H9 (cell line): ENCODE data around the gene ZPR1. TPM values are rescaled to one million over a fixed set of nuclear protein-coding genes. Genes with fewer than 3 reads are reported as not detected.

Experiments used
- DNase-seq: peaks from one replicate; pipeline ENCODE4 v3.0.0-alpha.2; 2017
- H2AFZ ChIP-seq: one replicate; pipeline ENCODE4 v1.6.1; 2013; ENCODE audit warnings: mild to moderate bottlenecking, low read length, control low read depth, moderate library complexity
- H2AK5ac ChIP-seq: 2 replicates; pipeline ENCODE4 v1.6.1; 2013; ENCODE audit warnings: low read length, control low read depth, mixed read lengths; ENCODE audit not compliant: insufficient read length
- H2BK120ac ChIP-seq: one replicate; pipeline ENCODE4 v1.6.1; 2013; ENCODE audit warnings: low read depth, mild to moderate bottlenecking, low read length, control low read depth, inconsistent platforms; ENCODE audit not compliant: poor library complexity, severe bottlenecking
- H2BK12ac ChIP-seq: 2 replicates; pipeline ENCODE4 v1.6.1; 2013; ENCODE audit warnings: low read length, control low read depth, mixed read lengths, low read depth; ENCODE audit not compliant: insufficient read length
- H2BK15ac ChIP-seq: 2 replicates; pipeline ENCODE4 v1.6.1; 2013; ENCODE audit warnings: low read depth, low read length, control low read depth
- H2BK20ac ChIP-seq: one replicate; pipeline ENCODE4 v1.6.1; 2013; ENCODE audit warnings: low read depth, mild to moderate bottlenecking, low read length, control low read depth, inconsistent platforms; ENCODE audit not compliant: poor library complexity, severe bottlenecking
- H2BK5ac ChIP-seq: 2 replicates; pipeline ENCODE4 v1.6.1; 2013; ENCODE audit warnings: low read length, control low read depth, mixed read lengths; ENCODE audit not compliant: insufficient read length
- H3K14ac ChIP-seq: 2 replicates; pipeline ENCODE4 v1.6.1; 2013; ENCODE audit warnings: low read length, control low read depth; ENCODE audit not compliant: insufficient read depth
- H3K18ac ChIP-seq: 2 replicates; pipeline ENCODE4 v1.6.1; 2013; ENCODE audit warnings: low read depth, mild to moderate bottlenecking, mixed read lengths, low read length, control low read depth; ENCODE audit not compliant: insufficient read length
- H3K23ac ChIP-seq: 2 replicates; pipeline ENCODE4 v1.6.1; 2013; ENCODE audit warnings: low read length, control low read depth, mixed read lengths, low read depth; ENCODE audit not compliant: insufficient read length
- H3K23me2 ChIP-seq: 2 replicates; pipeline ENCODE4 v1.6.1; 2013; ENCODE audit warnings: low read depth, mild to moderate bottlenecking, mixed read lengths, low read length, control low read depth; ENCODE audit not compliant: insufficient read length, poor library complexity, severe bottlenecking
- H3K27ac ChIP-seq: 2 replicates; pipeline ENCODE4 v1.5.1; 2013; ENCODE audit warnings: low read length, control low read depth, mixed read lengths, low read depth; ENCODE audit not compliant: insufficient read length
- H3K27me3 ChIP-seq: 2 replicates; pipeline ENCODE4 v1.6.1; 2013; ENCODE audit warnings: low read length, control low read depth, inconsistent platforms; ENCODE audit not compliant: insufficient read depth
- H3K4ac ChIP-seq: 2 replicates; pipeline ENCODE4 v1.6.1; 2013; ENCODE audit warnings: low read depth, mild to moderate bottlenecking, control low read depth, inconsistent platforms, low read length, moderate library complexity
- H3K4me1 ChIP-seq: 2 replicates; pipeline ENCODE4 v1.6.1; 2013; ENCODE audit warnings: low read length, control low read depth, inconsistent platforms; ENCODE audit not compliant: insufficient read depth
- H3K4me2 ChIP-seq: 2 replicates; pipeline ENCODE4 v1.6.1; 2013; ENCODE audit warnings: low read length, control low read depth, mixed read lengths; ENCODE audit not compliant: insufficient read length, insufficient read depth
- H3K56ac ChIP-seq: 2 replicates; pipeline ENCODE4 v1.6.1; 2013; ENCODE audit warnings: low read depth, mild to moderate bottlenecking, mixed read lengths, low read length, control low read depth; ENCODE audit not compliant: insufficient read length
- H3K79me1 ChIP-seq: 2 replicates; pipeline ENCODE4 v1.6.1; 2013; ENCODE audit warnings: low read depth, mild to moderate bottlenecking, moderate library complexity, low read length, control low read depth, inconsistent platforms; ENCODE audit not compliant: insufficient read depth, poor library complexity, severe bottlenecking
- H3K79me2 ChIP-seq: 2 replicates; pipeline ENCODE4 v1.6.1; 2013; ENCODE audit warnings: low read length, control low read depth, inconsistent platforms; ENCODE audit not compliant: insufficient read depth
- H3K9ac ChIP-seq: 2 replicates; pipeline ENCODE4 v1.6.1; 2013; ENCODE audit warnings: low read length, control low read depth, mixed read lengths; ENCODE audit not compliant: insufficient read length; ENCODE audit errors: extremely low read depth
- H3K9me3 ChIP-seq: one replicate; pipeline ENCODE4 v1.6.1; 2013; ENCODE audit warnings: low read depth, low read length, inconsistent platforms; ENCODE audit not compliant: control insufficient read depth
- H3T11ph ChIP-seq: one replicate; pipeline ENCODE4 v1.6.1; 2013; ENCODE audit warnings: mild to moderate bottlenecking, low read length, control low read depth, inconsistent platforms
- H4K20me1 ChIP-seq: one replicate; pipeline ENCODE4 v1.6.1; 2013; ENCODE audit not compliant: control insufficient read depth, insufficient read length, insufficient read depth
- H4K5ac ChIP-seq: 2 replicates; pipeline ENCODE4 v1.6.1; 2013; ENCODE audit warnings: low read depth, mild to moderate bottlenecking, mixed read lengths, low read length, control low read depth; ENCODE audit not compliant: insufficient read length
- H4K8ac ChIP-seq: replicated peaks from 2 replicates; pipeline ENCODE4 v1.6.1; 2013; ENCODE audit warnings: low read length, control low read depth, mixed read lengths, low read depth; ENCODE audit not compliant: insufficient read length
- H4K91ac ChIP-seq: 2 replicates; pipeline ENCODE4 v1.6.1; 2013; ENCODE audit warnings: low read depth, mild to moderate bottlenecking, moderate library complexity, mixed read lengths, low read length, control low read depth; ENCODE audit not compliant: insufficient read length
- H3K27ac Mint-ChIP-seq, 3 experiments: 2 replicates in 2 of 3; 3 replicates in 1 of 3; pipeline ENCODE4 v1.8.0; 2020 to 2021; ENCODE audit warnings: mixed read lengths in 3 of 3, mild to moderate bottlenecking in 1 of 3, moderate library complexity in 1 of 3
- H3K27me3 Mint-ChIP-seq: 2 replicates; pipeline ENCODE4 v1.8.0; 2021; ENCODE audit warnings: low read depth, mild to moderate bottlenecking, moderate library complexity, mixed read lengths
- H3K36me3 Mint-ChIP-seq, 3 experiments: 2 replicates in 2 of 3; 3 replicates in 1 of 3; pipeline ENCODE4 v1.8.0; 2020 to 2021; ENCODE audit warnings: low read depth in 3 of 3, mixed read lengths in 3 of 3; ENCODE audit not compliant: insufficient read depth in 1 of 3
- H3K4me1 Mint-ChIP-seq, 2 experiments: 2 replicates each; pipeline ENCODE4 v1.8.0; 2020; ENCODE audit warnings: mixed read lengths in 2 of 2
- H3K4me3 Mint-ChIP-seq, 2 experiments: 2 replicates in 1 of 2; 3 replicates in 1 of 2; pipeline ENCODE4 v1.8.0; 2020 to 2021; ENCODE audit warnings: mild to moderate bottlenecking in 2 of 2, mixed read lengths in 2 of 2, moderate library complexity in 1 of 2
- H3K9me3 Mint-ChIP-seq, 2 experiments: 2 replicates in 1 of 2; 3 replicates in 1 of 2; pipeline ENCODE4 v1.8.0; 2020; ENCODE audit warnings: mild to moderate bottlenecking in 2 of 2, mixed read lengths in 2 of 2, moderate library complexity in 1 of 2
- WGBS: extraction: QIAGEN DNeasy Blood & Tissue Kit; methylation state at CpG from one replicate; pipeline ENCODE4 v1.1.7; 2013; ENCODE audit warnings: missing lambda C conversion rate, low lambda C conversion rate, mixed read lengths; ENCODE audit not compliant: insufficient read length; ENCODE audit errors: extremely low coverage; 5-methylcytosine and 5-hydroxymethylcytosine counted together
- total RNA-seq: library from RNA; stranded (reverse); gene quantifications from 2 replicates; pipeline ENCODE4 v1.2.1, GENCODE V29; 2021
- TF ChIP-seq, protein P1 (sequence below): fragments of 200-600 bp; sonication (generic); conservative IDR thresholded peaks from 3 replicates; pipeline ENCODE4 v1.8.0; 2021; ENCODE audit warnings: antibody characterized with exemption, mild to moderate bottlenecking

Gene ZPR1
- total RNA-seq, 1 experiment from 2014 or later = 82.0 TPM

DNA sequence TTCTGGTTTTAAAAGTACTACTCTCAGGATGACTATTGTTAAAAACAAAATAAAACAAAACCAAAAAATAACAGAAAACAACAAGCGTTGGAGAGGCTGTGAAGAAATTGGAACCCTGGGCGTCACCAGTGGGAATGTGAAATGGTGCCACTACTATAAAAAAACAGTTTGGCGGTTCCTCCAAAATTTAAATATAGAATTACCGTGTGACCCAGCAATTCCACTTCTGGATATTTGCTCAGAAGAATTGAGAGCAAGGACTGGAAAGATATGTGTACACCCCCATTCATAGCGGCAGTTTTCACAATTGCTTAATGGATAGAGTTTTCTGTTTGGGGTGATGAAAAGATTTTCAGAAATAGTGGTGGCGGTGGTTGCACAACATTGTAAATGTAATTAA lies 26.7 kb upstream of the ZPR1 start:
- no peak overlapping the region for H3K4me3 Mint-ChIP-seq
- peaks cover 4% of the 10 kb centered on the region for H3K23me2 ChIP-seq
- H2AK5ac ChIP-seq = no peak overlapping the region
- H3K9ac ChIP-seq = no peak overlapping the region
- H2BK20ac ChIP-seq = no peak overlapping the region
- H3K56ac ChIP-seq = no peak overlapping the region
- no peaks in the 10 kb centered on the region for H3K27me3 ChIP-seq
- no peak overlapping the region for H4K8ac ChIP-seq
- no peaks in the 10 kb centered on the region for H3K36me3 Mint-ChIP-seq
- no peaks in the 10 kb centered on the region for H3K9me3 Mint-ChIP-seq
- no peaks in the 10 kb centered on the region for H3K4me1 ChIP-seq
- no peaks in the 10 kb centered on the region for H3K79me2 ChIP-seq
- peaks cover 9% of the 10 kb centered on the region for H3K27me3 Mint-ChIP-seq
- H3K27ac Mint-ChIP-seq = no peak overlapping the region
- H3K4me2 ChIP-seq = no peak overlapping the region
- H3K9me3 ChIP-seq = no peaks in the 10 kb centered on the region
- no peak overlapping the region for H2BK15ac ChIP-seq
- no peak overlapping the region for H3K18ac ChIP-seq
- H4K5ac ChIP-seq = no peak overlapping the region
- H4K91ac ChIP-seq = no peak overlapping the region
- H4K20me1 ChIP-seq = no peaks in the 10 kb centered on the region
- TF ChIP-seq, protein P1, sequence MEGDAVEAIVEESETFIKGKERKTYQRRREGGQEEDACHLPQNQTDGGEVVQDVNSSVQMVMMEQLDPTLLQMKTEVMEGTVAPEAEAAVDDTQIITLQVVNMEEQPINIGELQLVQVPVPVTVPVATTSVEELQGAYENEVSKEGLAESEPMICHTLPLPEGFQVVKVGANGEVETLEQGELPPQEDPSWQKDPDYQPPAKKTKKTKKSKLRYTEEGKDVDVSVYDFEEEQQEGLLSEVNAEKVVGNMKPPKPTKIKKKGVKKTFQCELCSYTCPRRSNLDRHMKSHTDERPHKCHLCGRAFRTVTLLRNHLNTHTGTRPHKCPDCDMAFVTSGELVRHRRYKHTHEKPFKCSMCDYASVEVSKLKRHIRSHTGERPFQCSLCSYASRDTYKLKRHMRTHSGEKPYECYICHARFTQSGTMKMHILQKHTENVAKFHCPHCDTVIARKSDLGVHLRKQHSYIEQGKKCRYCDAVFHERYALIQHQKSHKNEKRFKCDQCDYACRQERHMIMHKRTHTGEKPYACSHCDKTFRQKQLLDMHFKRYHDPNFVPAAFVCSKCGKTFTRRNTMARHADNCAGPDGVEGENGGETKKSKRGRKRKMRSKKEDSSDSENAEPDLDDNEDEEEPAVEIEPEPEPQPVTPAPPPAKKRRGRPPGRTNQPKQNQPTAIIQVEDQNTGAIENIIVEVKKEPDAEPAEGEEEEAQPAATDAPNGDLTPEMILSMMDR = no peak
- no CpG with 5 or more reads among the region's 6 CpGs for WGBS
- no peak overlapping the region for H2BK5ac ChIP-seq
- H2BK120ac ChIP-seq = no peak overlapping the region
- no peak overlapping the region for H3T11ph ChIP-seq
- no peak overlapping the region for H3K23ac ChIP-seq
- no peak overlapping the region for H3K14ac ChIP-seq
- H3K27ac ChIP-seq = no peak overlapping the region
- H3K79me1 ChIP-seq = no peaks in the 10 kb centered on the region
- no peak overlapping the region for H2AFZ ChIP-seq
- no peak overlapping the region for H2BK12ac ChIP-seq
- no peaks in the 10 kb centered on the region for H3K4me1 Mint-ChIP-seq
- no peak overlapping the region for H3K4ac ChIP-seq
- DNase-seq = no peak
